Keratinocyte (primary cell): ENCODE measurements around the gene FAF1. TPM values are rescaled to one million over a fixed set of nuclear protein-coding genes. Genes with fewer than 3 reads are reported as not detected.

Experiments
- DNase-seq: peaks from one replicate; pipeline ENCODE4 v3.0.0-alpha.2; 2011; ENCODE audit warnings: low read depth, missing footprints, low spot score
- FAIRE-seq: peaks from 2 replicates; lab custom pipeline; 2011; peaks lifted over from hg19 to GRCh38; lab: Jason Lieb, UNC
- H2AFZ ChIP-seq: 2 replicates; pipeline ENCODE4 v1.6.0; 2012; ENCODE audit warnings: low read length, control low read depth, inconsistent platforms; ENCODE audit not compliant: control insufficient read depth
- H3K27ac ChIP-seq: 2 replicates; pipeline ENCODE4 v1.5.1; 2011; ENCODE audit warnings: low read length; ENCODE audit not compliant: control insufficient read depth, insufficient read depth
- H3K27me3 ChIP-seq: 3 replicates; pipeline ENCODE4 v1.6.0; 2011; ENCODE audit warnings: low read length; ENCODE audit not compliant: control insufficient read depth, insufficient read depth; ENCODE audit errors: extremely low read depth
- H3K36me3 ChIP-seq, 2 experiments: 2 replicates in 1 of 2; 3 replicates in 1 of 2; pipeline ENCODE4 v1.5.1; 2011; ENCODE audit warnings: low read length in 2 of 2, mild to moderate bottlenecking in 1 of 2; ENCODE audit not compliant: control insufficient read depth in 2 of 2, insufficient read depth in 2 of 2; ENCODE audit errors: extremely low read depth in 1 of 2
- H3K4me1 ChIP-seq: 3 replicates; pipeline ENCODE4 v1.5.1; 2011; ENCODE audit warnings: low read length; ENCODE audit not compliant: control insufficient read depth, insufficient read depth; ENCODE audit errors: extremely low read depth
- H3K4me2 ChIP-seq: 3 replicates; pipeline ENCODE4 v1.6.0; 2011; ENCODE audit warnings: low read depth, low read length; ENCODE audit not compliant: control insufficient read depth, insufficient read depth; ENCODE audit errors: extremely low read depth
- H3K4me3 ChIP-seq, 3 experiments: fragments of 200-600 bp in 1 of 3; sonication (generic) in 1 of 3; 2 replicates in 2 of 3; 3 replicates in 1 of 3; pipeline ENCODE4 v1.5.1; 2011 to 2016; ENCODE audit warnings: low read length in 3 of 3, mild to moderate bottlenecking in 3 of 3, control low read depth in 2 of 3, inconsistent platforms in 1 of 3, low read depth in 1 of 3, mixed read lengths in 1 of 3, mixed run types in 1 of 3, moderate library complexity in 1 of 3; ENCODE audit not compliant: control insufficient read depth in 2 of 3, insufficient read depth in 2 of 3; ENCODE audit errors: extremely low read depth in 1 of 3
- H3K79me2 ChIP-seq: 2 replicates; pipeline ENCODE4 v1.6.0; 2012; ENCODE audit warnings: low read length; ENCODE audit not compliant: control insufficient read depth, insufficient read depth
- H3K9ac ChIP-seq: 3 replicates; pipeline ENCODE4 v1.6.0; 2011; ENCODE audit warnings: low read length; ENCODE audit not compliant: control insufficient read depth, insufficient read depth; ENCODE audit errors: extremely low read depth
- H3K9me1 ChIP-seq: 3 replicates; pipeline ENCODE4 v1.6.0; 2011; ENCODE audit warnings: low read length; ENCODE audit not compliant: control insufficient read depth, insufficient read depth; ENCODE audit errors: extremely low read depth
- H3K9me3 ChIP-seq: 2 replicates; pipeline ENCODE4 v1.5.1; 2012; ENCODE audit warnings: low read depth, low read length; ENCODE audit not compliant: control insufficient read depth
- H4K20me1 ChIP-seq: 3 replicates; pipeline ENCODE4 v1.6.0; 2011; ENCODE audit warnings: low read length; ENCODE audit not compliant: control insufficient read depth, insufficient read depth; ENCODE audit errors: extremely low read depth
- CTCF ChIP-seq, 3 experiments: IDR thresholded peaks in 1 of 3; conservative IDR thresholded peaks in 1 of 3; optimal IDR thresholded peaks in 1 of 3; 2 replicates in 2 of 3; 3 replicates in 1 of 3; pipeline versions ENCODE3 to v1.5.1; 2011; ENCODE audit warnings: low read length in 3 of 3, mild to moderate bottlenecking in 3 of 3, moderate library complexity in 2 of 3, control low read depth in 1 of 3, inconsistent platforms in 1 of 3; ENCODE audit not compliant: insufficient read depth in 2 of 3; ENCODE audit errors: extremely low read depth in 1 of 3
- EZH2 ChIP-seq: IDR thresholded peaks from one replicate; pipeline ENCODE4 v1.6.1; 2012; ENCODE audit warnings: inconsistent platforms, mild to moderate bottlenecking, low read length, moderate library complexity
- dilution Hi-C: fragments of 300-500 bp; cut with MboI; formaldehyde crosslinking; loops from one replicate; pipeline ENCODE4 v1.7.0; 2020; ENCODE audit warnings: low sequenced_read_pairs; ENCODE audit not compliant: extremely low pct_ligation_motif_present
- polyA plus RNA-seq, 5 experiments: library from polyadenylated mRNA; depleted of rRNA in 3 of 5; stranded (reverse) in 3 of 5; stranded (forward) in 1 of 5; unstranded in 1 of 5; fragments of >200 nt; gene quantifications; 1 replicate in 1 of 5; 2 replicates in 3 of 5; 3 replicates in 1 of 5; pipeline versions ENCODE4 v1.2.1 to v1.2.3, GENCODE V29; 2011 to 2012; ENCODE audit warnings: missing spikeins in 2 of 5, low read depth in 1 of 5, low replicate concordance in 1 of 5

FAF1 gene
- polyA plus RNA-seq, 1 donor (not counting 4 experiments of a cell fraction or from before 2014, with no cell fraction given), result 33.1 TPM

GRCh38 chr1:50917138-50918137 lies 42.6 kb downstream of the FAF1 start:
- TF ChIP-seq EZH2 (no peak), CTCF (optimal IDR thresholded peaks at IDR 0.05 in 1 of 3, IDR thresholded peaks at IDR 0.05 in 1 of 3, conservative IDR thresholded peaks at IDR 0.05 in 1 of 3; ENCODE audit: extremely low read depth in 1 of 3, insufficient read depth in 2 of 3, low read length in 3 of 3) (no peak)
- DNase-seq (no peak), FAIRE-seq (no peak)
- no peaks in the 10 kb centered on the region for H3K27me3 ChIP-seq
- peaks cover 50% of the 10 kb centered on the region for H3K79me2 ChIP-seq
- no peak overlapping the region for H3K4me2 ChIP-seq
- H4K20me1 ChIP-seq, result peaks cover 2% of the 10 kb centered on the region
- no peaks in the 10 kb centered on the region for H3K9me3 ChIP-seq
- H3K4me3 ChIP-seq, result no peak overlapping the region
- no peaks in the 10 kb centered on the region for H3K4me1 ChIP-seq
- H3K36me3 ChIP-seq, result no peaks in the 10 kb centered on the region
- no peak overlapping the region for H3K9ac ChIP-seq
- no peak overlapping the region for H2AFZ ChIP-seq
- dilution Hi-C loops, result no loop called here
- no peak overlapping the region for H3K27ac ChIP-seq
- H3K9me1 ChIP-seq, result no peaks in the 10 kb centered on the region

- DNase-seq (no peak), FAIRE-seq (no peak)
- H3K27ac ChIP-seq, result no peak overlapping the region
- TF ChIP-seq EZH2, result no peak
- no peak for TF ChIP-seq CTCF (optimal IDR thresholded peaks at IDR 0.05 in 1 of 3, IDR thresholded peaks at IDR 0.05 in 1 of 3, conservative IDR thresholded peaks at IDR 0.05 in 1 of 3; ENCODE audit: extremely low read depth in 1 of 3, insufficient read depth in 2 of 3, low read length in 3 of 3)
- no peak overlapping the region for H3K4me2 ChIP-seq
- H2AFZ ChIP-seq, result no peak overlapping the region
- H3K79me2 ChIP-seq, result peaks cover 33% of the 10 kb centered on the region
- H3K9me3 ChIP-seq, result no peaks in the 10 kb centered on the region
- H3K36me3 ChIP-seq, result no peaks in the 10 kb centered on the region
- no peak overlapping the region for H3K4me3 ChIP-seq
- H3K4me1 ChIP-seq, result no peaks in the 10 kb centered on the region
- peaks cover 2% of the 10 kb centered on the region for H4K20me1 ChIP-seq
- no peaks in the 10 kb centered on the region for H3K9me1 ChIP-seq
- no peaks in the 10 kb centered on the region for H3K27me3 ChIP-seq
- dilution Hi-C loops, result no loop called here
- H3K9ac ChIP-seq, result no peak overlapping the region
Observed at GRCh38 chr1:50915621-50916020, 44.4 kb downstream of the FAF1 start.
